NCI-H1694 treated with DMSO at 0.1 percent for 48 hours (cell line): ENCODE measurements around the gene WASF1.
"Not testable (repeated sequence)": the region's sequence is repeated elsewhere in the genome, so short reads cannot be mapped to it uniquely, and the experiment has no call there.

Experiments used
- DNase-seq: peaks from one replicate; lab custom pipeline; 2025; lab: John Stamatoyannopoulos, UW

Gene WASF1

DNA sequence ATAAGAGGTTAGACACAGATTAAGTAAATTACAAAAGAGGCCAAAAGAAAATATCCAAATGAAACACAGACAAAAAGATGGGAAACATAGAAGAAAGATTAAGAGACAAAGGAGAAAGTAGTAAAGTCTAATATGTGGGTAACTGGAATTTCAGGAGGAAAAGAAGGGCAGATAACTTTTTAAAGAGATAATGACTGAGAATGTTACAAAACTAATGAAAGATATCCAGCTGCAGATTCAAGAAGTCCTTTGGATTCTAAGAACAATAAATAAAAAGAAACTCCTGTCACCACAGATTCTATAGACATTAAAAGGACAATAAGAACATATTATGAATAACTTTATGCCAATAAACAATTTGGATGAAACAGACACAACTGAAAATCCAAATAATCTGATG, 90.1 kb downstream of the WASF1 start:
- DNase-seq, result no peak

DNA sequence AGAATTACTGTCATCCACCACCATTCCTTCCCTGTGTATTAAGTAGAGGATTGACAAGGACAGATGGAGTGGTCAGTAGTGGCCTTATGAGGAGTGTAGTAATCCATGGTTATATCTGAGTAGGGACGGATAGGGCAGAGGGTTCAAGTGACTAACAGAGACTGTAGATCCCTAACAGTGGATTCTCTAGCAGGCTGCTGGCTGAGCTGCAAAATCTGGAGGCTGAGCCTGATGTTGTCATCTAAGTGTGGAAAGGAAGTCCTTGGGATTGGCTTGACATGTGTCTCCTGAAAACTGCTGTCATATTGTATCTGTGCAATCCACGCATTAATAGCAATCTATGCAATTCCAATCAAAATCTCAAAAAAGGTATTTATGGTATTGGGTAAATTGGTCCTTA, 94.2 kb downstream of the WASF1 start:
- no peak for DNase-seq

DNA sequence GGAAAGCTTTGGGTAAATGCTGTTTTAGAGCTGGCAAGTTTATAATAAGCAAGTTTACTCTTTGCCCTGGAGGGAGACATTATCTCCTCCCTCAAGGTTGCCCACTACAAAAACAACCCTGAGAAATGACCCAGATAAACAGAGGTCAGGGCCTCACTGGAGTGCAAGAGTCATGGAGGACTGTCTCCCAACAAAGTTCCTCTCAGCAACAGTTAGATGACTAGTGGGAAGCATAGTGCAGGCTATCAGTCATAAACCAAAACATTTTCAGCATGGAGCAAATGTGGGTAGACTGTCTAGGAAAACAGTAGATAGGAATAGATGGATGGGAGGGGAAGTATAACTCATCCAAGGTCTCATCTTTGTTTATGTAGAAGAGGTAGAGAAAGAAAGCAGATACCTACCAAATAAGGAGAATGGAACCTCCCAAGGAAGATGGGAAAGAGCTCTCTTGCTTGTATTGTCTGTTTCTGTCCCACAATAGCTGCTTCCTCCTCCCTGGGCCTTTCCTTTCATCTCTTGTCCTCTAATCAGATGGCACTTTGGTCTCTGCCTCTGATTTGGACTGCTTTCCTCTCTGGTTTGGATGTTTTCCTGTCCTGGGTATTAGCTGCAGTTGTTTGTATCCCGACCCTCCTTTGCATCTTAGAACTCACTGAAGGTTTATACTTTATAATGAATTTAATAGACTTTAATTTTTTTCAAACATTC, 95.4 kb downstream of the WASF1 start:
- DNase-seq, result no peak

DNA sequence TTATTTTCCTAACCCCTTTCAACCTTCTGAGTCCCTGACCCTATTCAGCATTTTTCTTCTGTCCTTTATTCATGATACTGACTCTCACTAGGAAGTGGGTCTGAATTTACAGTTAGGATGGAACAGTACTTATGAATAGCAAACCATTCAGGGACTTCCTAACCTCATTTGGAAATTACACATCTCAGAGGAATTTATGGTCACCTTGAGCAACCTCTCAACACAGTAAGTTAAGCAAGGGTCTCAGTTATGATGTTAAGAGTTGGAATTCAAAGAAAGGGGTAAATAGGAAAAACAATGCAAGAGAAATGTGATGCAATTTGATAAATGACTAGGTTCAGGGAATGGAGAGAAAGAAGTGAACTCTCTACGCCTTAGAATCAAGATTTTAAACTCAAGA, 104.1 kb downstream of the WASF1 start:
- DNase-seq, result no peak

DNA sequence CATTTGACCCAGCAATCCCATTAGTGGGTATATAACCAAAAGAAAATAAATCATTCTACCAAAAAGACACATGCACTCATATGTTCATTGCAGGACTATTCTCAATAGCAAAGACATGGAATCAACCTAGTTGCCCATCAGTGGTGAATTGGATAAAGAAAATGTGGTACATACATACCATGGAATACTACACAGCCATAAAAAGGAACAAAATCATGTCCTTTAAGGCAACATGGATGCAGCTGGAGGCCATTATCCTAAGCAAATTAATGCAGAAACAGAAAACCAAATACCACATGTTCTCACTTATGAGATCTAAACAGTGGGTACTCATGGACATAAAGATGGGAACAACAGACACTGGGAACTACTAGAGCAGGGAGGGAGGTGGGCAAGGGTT, 106.0 kb downstream of the WASF1 start:
- DNase-seq, result not testable (repeated sequence)

DNA sequence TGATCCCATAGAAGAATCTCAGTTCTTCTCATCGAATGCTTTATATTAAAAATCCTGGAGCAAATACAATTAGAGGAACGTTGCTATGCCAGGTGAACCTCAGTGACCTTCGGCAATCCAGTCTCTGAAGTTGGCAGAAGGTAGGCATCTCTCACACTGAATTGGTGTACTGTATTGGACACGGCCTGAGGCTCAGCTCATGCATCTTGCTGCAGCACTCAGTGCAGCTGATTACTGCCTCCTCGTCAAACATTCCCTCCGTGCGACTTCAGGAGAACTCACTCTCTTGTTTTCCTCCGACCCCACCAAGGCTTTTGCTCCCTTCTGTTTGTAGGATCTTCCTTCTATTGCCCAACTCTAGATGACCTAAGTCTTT, 110.9 kb downstream of the WASF1 start:
- DNase-seq, result no peak

DNA sequence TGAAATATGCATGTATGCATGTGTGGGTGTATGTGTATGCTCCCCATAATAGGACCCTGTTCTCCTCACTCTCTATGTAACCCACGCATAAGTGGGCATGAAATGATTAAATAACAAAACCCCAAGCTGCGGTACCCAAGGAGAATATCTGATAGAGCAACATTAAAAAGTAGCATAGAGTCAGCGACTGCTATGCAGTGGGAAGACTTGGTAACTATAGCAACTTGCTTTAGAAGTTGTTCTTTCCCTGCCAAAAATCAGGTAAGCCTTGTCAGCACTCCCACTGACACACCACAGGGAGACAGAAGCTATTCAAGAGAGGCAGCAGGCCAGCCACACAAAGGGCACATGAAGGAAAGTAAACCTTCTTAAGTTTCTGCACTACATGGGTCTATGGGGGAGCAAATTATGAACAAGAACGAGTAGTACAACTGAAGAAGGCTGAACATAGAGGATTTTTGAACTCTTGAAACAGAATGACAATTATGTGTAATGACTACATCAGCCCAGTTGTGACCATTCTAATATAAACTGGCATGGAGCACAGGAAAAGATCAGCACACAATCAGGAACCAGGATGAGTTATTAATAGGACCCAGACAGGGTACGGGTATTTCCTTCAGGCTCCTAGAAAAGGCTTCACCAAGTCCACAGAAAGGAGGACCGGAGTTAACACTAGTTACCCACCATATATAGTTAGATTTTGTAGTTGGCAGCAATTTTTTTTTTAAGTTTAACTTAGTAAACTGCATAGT, 111.5 kb downstream of the WASF1 start:
- no peak for DNase-seq

DNA sequence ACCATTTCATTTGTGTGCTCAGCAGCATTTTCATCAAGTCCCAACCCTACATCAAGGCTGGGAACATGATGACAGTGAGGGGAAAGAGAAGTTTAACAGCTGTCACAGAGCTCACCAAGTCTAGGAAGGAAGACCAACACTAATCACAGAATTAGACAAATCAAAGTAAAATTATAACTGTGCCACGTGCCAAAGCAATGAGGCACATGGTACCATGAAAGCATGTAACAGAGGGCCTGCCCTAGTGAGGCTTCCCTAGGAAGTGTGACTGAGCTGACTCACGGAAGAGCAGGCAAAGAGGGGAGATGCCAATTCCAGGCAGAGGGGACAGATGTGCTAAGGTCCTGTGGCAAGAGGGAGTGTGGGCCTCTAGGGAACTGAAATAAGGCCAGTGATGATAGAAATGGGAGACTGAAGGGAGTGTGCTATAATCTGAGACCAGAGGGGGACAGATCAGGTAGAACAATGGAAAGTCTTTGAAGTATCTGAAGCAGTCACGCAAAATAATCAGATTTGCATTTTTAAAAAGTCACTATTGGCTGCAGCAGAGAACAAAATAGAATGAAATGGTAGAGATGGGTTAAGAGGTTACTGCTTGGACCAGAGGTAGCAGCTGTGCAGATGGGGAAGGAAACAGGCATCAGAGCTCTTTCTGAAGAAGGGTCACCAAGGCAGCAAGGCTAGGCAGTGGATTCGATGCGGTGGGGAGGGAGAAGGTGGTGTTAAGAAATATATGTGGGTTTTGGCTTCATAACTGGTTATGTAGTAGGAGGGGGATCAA, 114.5 kb downstream of the WASF1 start:
- no peak for DNase-seq

DNA sequence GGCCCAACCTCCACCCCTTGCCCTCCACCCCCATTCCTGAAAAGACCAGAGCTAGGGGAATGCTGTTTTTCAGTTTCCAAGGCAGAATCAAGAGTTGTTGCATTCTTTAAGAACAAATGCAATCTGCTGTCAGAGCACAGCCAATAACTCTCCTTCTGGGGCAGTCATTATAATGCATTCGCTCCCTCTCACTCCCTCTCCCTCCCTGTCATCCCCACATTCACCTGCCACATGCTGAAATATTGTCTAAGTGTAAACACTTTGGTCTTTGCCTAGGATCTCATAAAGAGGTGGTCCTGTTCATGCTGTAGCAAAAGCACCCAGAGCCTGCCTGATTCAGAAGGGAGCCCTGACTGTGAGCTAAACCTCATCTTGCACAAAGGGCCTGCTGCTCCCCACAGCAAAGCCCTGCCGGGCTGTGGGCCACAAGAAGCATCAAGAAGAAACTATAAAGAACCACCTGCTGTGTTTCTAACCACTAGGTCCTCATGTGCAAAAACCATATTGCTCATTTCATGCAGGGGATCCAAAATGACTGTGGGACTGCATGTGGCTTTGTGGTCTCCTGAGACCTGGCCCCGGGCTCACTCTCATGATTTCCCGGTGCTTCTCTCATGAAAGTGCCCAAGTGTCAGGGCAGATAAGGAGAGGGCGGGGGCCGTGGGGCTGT, 115.7 kb downstream of the WASF1 start:
- no peak for DNase-seq

DNA sequence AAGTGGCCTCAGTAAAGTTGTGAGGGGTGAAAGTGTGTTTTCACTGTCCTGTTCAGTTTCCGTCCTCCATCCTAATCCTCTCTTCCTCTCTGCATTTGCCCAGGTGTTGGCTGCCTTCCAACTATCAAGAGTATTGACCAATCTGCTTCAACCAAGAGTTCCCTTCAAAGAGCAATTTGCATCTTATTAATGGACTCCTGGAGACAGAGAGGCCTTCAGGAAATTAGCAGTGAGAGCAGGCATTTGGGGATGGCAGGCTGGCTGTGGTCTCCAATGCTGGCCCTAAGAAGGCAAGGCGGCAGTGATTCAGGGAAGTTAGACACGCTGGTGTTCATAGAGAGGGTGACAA, 124.1 kb downstream of the WASF1 start:
- no peak for DNase-seq

DNA sequence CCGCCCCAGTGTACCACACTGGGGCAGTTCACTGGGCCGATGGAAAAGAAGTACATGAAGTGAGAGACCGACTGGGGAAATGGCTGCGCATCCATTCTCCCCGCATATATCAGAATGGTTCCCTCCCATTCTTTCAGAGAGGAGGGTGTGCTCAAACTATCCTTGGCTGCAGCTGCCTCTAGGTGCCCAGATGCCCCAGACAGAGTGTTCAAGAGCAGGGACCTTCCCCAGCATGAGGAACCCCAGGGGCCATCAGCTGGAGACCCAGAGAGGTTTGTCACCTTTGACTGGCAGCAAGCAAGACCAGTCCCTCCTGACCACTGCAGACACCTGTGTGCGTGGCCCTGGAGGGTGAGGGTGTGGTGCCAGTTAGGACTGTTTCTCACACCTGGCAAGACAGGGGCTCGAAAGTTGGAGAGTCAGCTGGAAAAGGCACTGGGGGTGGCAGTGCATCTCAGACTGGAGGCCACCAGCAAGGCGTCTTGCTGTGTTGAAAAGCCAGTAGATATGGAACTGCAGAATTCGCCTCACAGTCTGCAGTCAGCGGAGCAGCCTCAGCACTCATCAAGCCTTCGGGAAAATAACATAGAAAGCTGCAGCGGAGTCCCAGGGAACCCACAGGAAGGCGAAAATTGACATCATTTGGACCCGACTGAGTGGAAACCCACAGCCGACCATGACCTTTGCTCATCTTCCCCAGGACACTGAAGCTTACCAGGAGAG, 124.6 kb downstream of the WASF1 start:
- DNase-seq, result no peak

DNA sequence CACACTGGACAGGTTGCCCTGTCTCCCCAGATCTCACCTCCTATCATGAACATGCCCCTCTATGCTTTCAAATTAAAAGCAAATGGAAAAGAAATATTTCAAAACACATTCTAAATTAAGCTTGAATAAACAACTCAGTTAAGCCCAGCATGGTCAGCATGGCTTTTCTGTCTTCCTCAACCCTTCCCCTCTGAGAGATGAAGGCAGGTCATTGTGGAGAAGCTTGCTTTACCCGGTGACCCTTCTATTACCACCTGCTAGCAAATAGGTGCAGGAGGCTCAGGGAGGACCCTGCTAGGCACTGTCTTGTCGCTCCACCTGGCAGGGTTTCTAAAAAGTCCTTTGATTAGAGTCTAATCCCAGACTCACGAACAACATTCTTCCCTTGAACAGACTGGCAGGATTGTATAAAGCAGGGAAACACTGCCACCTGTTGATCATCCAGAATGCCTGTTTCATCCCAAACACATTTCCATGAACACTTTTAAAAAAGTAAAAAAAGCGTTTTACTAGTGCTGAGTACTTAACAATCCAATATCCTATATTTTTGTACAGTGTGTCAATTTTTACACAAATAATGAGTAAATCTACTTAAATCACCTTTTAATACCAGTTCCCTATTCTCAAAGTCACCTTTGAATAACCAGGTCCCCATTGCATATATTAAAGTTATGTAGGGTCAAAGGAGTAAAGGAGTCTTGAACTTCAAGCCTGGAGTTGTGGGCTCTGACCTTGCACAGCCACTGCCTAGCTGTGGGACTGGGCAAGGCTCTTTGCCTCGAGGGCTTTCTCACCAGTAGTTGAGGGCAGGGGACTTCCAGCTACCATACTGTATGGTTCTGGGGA, 125.9 kb downstream of the WASF1 start:
- DNase-seq, result peak; percentile 16

DNA sequence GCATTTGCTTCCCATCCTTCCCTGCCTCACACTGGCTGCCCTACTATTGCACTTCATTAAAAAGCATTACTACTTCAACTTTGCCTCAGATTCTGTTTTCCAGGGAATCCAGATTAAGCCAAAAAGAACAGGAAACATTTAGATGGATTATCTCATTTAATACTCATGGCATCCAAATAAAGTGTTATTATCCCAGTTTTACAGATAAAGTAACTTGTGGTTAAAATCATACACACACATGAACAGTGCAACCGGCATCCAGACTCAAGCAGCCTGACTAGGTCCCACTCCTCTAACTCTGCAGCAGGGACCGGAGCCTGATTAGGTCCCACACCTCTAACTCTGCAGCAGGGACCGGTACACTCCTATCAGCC, 129.0 kb downstream of the WASF1 start:
- DNase-seq, result no peak
